Transverse colon (tissue), 4 donors: Measurements from ENCODE around the gene PEX11A. TPM values are rescaled to one million over a fixed set of nuclear protein-coding genes. Genes with fewer than 3 reads are reported as not detected.

ENCODE experiments used
- DNase-seq: peaks from one replicate; pipeline ENCODE4 v3.0.0-alpha.2; 2019
- H3K27ac ChIP-seq, 4 donors: fragments of 200-600 bp; sonication (generic); 2 replicates each; pipeline ENCODE4 v1.5.1; 2016 to 2018; ENCODE audit warnings: inconsistent platforms in 4 of 4
- H3K27me3 ChIP-seq: fragments of 200-600 bp; sonication (generic); 2 replicates; pipeline ENCODE4 v1.5.1; 2017; ENCODE audit warnings: inconsistent platforms
- H3K36me3 ChIP-seq, 4 donors: fragments of 200-600 bp; sonication (generic); 2 replicates each; pipeline ENCODE4 v1.5.1; 2017 to 2019; ENCODE audit warnings: inconsistent platforms in 4 of 4
- H3K4me1 ChIP-seq, 4 donors: fragments of 200-600 bp; sonication (generic); 2 replicates each; pipeline ENCODE4 v1.5.1; 2017 to 2020; ENCODE audit warnings: inconsistent platforms in 4 of 4
- H3K4me3 ChIP-seq, 4 donors: fragments of 200-600 bp; sonication (generic); 1 replicate in 1 of 4; 2 replicates in 3 of 4; pipeline versions ENCODE4 v1.5.1 to v1.6.1; 2017 to 2019; ENCODE audit warnings: inconsistent platforms in 4 of 4
- H3K9me3 ChIP-seq, 2 donors: fragments of 200-600 bp; sonication (generic); 2 replicates each; pipeline ENCODE4 v1.5.1; 2017 to 2019; ENCODE audit warnings: inconsistent platforms in 2 of 2
- EP300 ChIP-seq: sonication (generic); formaldehyde crosslinking; IDR thresholded peaks from one replicate; pipeline ENCODE4 v1.6.1; 2017; ENCODE audit warnings: antibody characterized with exemption, low read depth
- POLR2A ChIP-seq: fragments of 450-650 bp; IDR thresholded peaks from one replicate; pipeline ENCODE4 v1.6.1; 2016; ENCODE audit warnings: antibody characterized with exemption, mild to moderate bottlenecking, moderate library complexity
- POLR2AphosphoS5 ChIP-seq, 3 donors: sonication (generic); formaldehyde crosslinking; IDR thresholded peaks; one replicate each; pipeline ENCODE4 v1.6.1; 2016; ENCODE audit warnings: antibody characterized with exemption in 3 of 3
- WGBS, 2 donors: methylation state at CpG; one replicate each; pipeline ENCODE4 v1.1.5; 2018; ENCODE audit warnings: low coverage in 1 of 2; 5-methylcytosine and 5-hydroxymethylcytosine counted together
- in situ Hi-C, 4 donors: fragments of 200-750 bp; cut with MboI; loops; one replicate each; pipeline versions ENCODE4 v1.15.0 to v1.15.1; 2017; ENCODE audit warnings: low sequenced_read_pairs in 3 of 4, low pct_ligation_motif_present in 1 of 4, low pct_unique_long_range_greater_than_20kb in 1 of 4
- intact Hi-C: fragments of 100-400 bp; cut with DNase I; formaldehyde crosslinking; loops from one replicate; pipeline ENCODE4 v1.15.1; 2023; ENCODE audit warnings: low total_unique reads
- total RNA-seq, 4 donors: library from RNA; depleted of rRNA; stranded (reverse); fragments of >200 nt; gene quantifications; one replicate each; pipeline ENCODE4 v1.1.0, GENCODE V29; 2016
- TF ChIP-seq, protein P1 (sequence below), 5 experiments: fragments of 200-600 bp in 3 of 5; fragments of 450-650 bp in 2 of 5; sonication (generic) in 3 of 5; IDR thresholded peaks; 1 replicate in 2 of 5; 2 replicates in 3 of 5; pipeline ENCODE4 v1.5.1; 2016 to 2017; ENCODE audit warnings: antibody characterized with exemption in 5 of 5, inconsistent platforms in 3 of 5, mild to moderate bottlenecking in 2 of 5, moderate library complexity in 1 of 5

Gene PEX11A
- total RNA-seq, 4 donors from 2014 or later, result 6.8 to 113 (median 40.6) TPM

DNA sequence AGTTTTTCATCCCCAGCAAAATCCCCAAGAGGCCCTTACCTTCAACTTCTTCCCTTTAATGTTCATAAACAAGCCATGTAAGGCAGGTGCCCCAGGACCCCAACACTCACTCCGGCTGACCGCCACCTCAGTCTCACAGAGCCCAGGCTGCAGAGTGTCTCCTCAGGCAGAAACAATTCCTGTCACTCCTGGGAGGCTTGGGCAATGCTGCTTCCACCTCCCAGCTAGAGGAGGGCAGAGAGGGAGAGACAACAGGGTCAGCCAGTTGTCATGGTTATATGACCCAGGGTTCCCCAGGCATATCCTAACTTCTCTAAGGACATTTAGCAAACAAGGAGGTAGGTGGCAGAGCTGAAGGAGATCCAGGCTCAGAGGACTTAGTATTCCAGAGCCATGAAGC is 11.3 kb downstream of the PEX11A start, which contains the start of gene PLIN1:
Gene PLIN1, minus strand, starts transcription at position 156 of the 400 bp plus-strand sequence. CDS start 1,878 bp downstream, outside the sequence.
- Histone ChIP-seq H3K4me1 (peaks cover 13 to 24% (median 17%) of the 10 kb centered on the region in 4 donors), H3K27ac (peak within 1 kb of the TSS; percentile 79 to 80 (median 80)), H3K4me3 (no peak within 1 kb of the TSS), H3K27me3 (no peaks in the 10 kb centered on the region), H3K9me3 (no peaks in the 10 kb centered on the region), H3K36me3 (peaks cover 0 to 3% (median 0%) of the 10 kb centered on the region in 4 donors)
- TF ChIP-seq POLR2A (no peak), POLR2AphosphoS5 (IDR thresholded peaks at IDR 0.05) (no peak), EP300 (no peak)
- TF ChIP-seq, protein P1, sequence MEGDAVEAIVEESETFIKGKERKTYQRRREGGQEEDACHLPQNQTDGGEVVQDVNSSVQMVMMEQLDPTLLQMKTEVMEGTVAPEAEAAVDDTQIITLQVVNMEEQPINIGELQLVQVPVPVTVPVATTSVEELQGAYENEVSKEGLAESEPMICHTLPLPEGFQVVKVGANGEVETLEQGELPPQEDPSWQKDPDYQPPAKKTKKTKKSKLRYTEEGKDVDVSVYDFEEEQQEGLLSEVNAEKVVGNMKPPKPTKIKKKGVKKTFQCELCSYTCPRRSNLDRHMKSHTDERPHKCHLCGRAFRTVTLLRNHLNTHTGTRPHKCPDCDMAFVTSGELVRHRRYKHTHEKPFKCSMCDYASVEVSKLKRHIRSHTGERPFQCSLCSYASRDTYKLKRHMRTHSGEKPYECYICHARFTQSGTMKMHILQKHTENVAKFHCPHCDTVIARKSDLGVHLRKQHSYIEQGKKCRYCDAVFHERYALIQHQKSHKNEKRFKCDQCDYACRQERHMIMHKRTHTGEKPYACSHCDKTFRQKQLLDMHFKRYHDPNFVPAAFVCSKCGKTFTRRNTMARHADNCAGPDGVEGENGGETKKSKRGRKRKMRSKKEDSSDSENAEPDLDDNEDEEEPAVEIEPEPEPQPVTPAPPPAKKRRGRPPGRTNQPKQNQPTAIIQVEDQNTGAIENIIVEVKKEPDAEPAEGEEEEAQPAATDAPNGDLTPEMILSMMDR (IDR thresholded peaks at IDR 0.05), result no peak
- intact Hi-C loops, result no loop called here
- in situ Hi-C loops, result no loop called here
- WGBS, 2 donors, result 91% methylated on average over 2 of the region's 2 CpGs; no CpG with 5 or more reads in 1 of the 2 donors
- no peak for DNase-seq

DNA sequence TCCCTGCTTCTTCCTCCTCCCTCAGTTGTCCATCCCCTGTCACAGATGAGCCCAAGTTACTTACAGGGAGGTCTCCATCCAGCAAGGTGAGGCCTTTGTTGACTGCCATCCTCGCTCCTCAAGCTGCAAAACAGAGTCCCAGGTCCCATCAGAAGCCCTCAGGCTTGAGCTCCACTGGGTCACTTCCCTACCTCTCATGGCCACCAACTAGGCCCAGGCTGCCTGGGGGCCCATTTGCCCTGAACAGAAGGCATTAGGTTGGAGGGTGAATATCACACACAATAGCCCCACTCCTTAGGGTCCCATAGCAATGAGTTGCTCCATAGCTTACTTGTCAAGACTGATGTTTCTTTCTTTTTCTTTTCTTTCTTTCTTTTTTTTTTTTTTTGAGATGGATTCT is 13.2 kb downstream of the PEX11A start:
- in situ Hi-C loops (no loop called here), intact Hi-C loops (no loop called here)
- WGBS, 2 donors, result 89% methylated on average over 1 of the region's 1 CpG; no CpG with 5 or more reads in 1 of the 2 donors
- Histone ChIP-seq H3K36me3 (no peaks in the 10 kb centered on the region), H3K4me3 (no peak overlapping the region), H3K4me1 (peaks cover 13 to 24% (median 17%) of the 10 kb centered on the region in 4 donors), H3K27me3 (no peaks in the 10 kb centered on the region), H3K9me3 (no peaks in the 10 kb centered on the region), H3K27ac (no peak overlapping the region)
- no peak for DNase-seq
- no peak for TF ChIP-seq POLR2AphosphoS5 (IDR thresholded peaks at IDR 0.05)
- no peak for TF ChIP-seq EP300
- TF ChIP-seq, protein P1 (IDR thresholded peaks at IDR 0.05), result no peak

DNA sequence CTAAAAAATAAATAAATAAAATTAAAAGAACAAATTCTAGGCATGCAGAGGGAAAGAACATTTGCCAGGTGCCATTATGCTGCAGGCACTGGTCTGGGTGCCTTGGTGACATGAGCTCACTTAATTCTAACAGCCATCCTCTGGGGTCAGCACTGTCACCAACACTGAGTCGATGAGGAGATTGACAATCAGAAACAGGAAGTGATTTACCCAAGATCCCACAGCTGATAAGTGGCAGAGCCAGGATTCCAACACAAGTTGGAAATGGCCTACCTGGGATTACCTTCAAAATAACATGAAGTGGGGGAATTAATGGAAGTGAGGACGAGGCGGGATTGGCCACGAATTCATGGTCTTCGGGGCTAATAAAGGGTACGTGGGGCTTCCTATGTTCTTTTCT is 14.9 kb downstream of the PEX11A start:
- 89% methylated on average over 5 to 6 of the region's 6 CpGs for WGBS, 2 donors
- in situ Hi-C loops, result no loop called here
- Histone ChIP-seq H3K4me1 (peaks cover 6 to 14% (median 9%) of the 10 kb centered on the region in 4 donors), H3K27ac (no peak overlapping the region), H3K9me3 (no peaks in the 10 kb centered on the region), H3K4me3 (no peak overlapping the region), H3K27me3 (no peaks in the 10 kb centered on the region), H3K36me3 (no peaks in the 10 kb centered on the region)
- TF ChIP-seq EP300 (no peak), POLR2A (no peak)
- TF ChIP-seq, protein P1 (IDR thresholded peaks at IDR 0.05), result no peak
- DNase-seq, result no peak
- intact Hi-C loops, result no loop called here

DNA sequence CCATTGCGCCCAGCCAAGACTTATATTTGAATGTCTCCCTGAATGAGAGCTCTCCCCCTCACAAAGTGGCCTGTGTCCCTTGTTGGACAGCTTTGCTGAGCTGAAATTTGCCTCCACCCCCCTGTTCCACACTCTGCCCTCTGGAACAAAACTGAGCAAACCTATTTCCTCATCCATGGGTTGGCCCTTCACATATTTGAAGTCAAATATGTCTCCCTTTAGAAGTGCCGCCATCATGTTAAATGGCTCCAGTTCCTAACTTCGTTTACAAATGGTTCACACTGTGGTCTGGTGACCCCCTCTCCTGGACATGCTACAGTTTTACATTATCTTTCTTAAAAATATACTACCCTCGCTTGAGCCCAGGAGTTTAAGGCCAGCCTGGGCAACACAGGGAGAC is 16.0 kb downstream of the PEX11A start:
- DNase-seq, result no peak
- WGBS, 2 donors, result 63 to 88% methylated on average over 3 to 4 of the region's 4 CpGs
- in situ Hi-C loops (no loop called here), intact Hi-C loops (no loop called here)
- H3K4me1 ChIP-seq, result peaks cover 0 to 4% (median under 1%) of the 10 kb centered on the region in 4 donors
- no peak overlapping the region for H3K4me3 ChIP-seq
- no peaks in the 10 kb centered on the region for H3K27me3 ChIP-seq
- TF ChIP-seq POLR2A (no peak), EP300 (no peak), POLR2AphosphoS5 (IDR thresholded peaks at IDR 0.05) (no peak)
- TF ChIP-seq, protein P1 (IDR thresholded peaks at IDR 0.05), result no peak
- no peaks in the 10 kb centered on the region for H3K9me3 ChIP-seq
- no peaks in the 10 kb centered on the region for H3K36me3 ChIP-seq
- H3K27ac ChIP-seq, result no peak overlapping the region
